Stimulated activated CD4-positive, alpha-beta T cell treated with anti-CD3 and anti-CD28 coated beads, TNF-alpha, amount 100 ng/mL, for 1 hour (primary cell): ENCODE measurements around the gene CBLB.
"Not testable (repeated sequence)": the region's sequence is repeated elsewhere in the genome, so short reads cannot be mapped to it uniquely, and the experiment has no call there.

Experiments used
- DNase-seq, 3 donors: peaks; one replicate each; pipeline ENCODE4 v3.0.0-alpha.2; 2020; ENCODE audit warnings: low read depth in 3 of 3, low spot score in 1 of 3

Gene CBLB

DNA sequence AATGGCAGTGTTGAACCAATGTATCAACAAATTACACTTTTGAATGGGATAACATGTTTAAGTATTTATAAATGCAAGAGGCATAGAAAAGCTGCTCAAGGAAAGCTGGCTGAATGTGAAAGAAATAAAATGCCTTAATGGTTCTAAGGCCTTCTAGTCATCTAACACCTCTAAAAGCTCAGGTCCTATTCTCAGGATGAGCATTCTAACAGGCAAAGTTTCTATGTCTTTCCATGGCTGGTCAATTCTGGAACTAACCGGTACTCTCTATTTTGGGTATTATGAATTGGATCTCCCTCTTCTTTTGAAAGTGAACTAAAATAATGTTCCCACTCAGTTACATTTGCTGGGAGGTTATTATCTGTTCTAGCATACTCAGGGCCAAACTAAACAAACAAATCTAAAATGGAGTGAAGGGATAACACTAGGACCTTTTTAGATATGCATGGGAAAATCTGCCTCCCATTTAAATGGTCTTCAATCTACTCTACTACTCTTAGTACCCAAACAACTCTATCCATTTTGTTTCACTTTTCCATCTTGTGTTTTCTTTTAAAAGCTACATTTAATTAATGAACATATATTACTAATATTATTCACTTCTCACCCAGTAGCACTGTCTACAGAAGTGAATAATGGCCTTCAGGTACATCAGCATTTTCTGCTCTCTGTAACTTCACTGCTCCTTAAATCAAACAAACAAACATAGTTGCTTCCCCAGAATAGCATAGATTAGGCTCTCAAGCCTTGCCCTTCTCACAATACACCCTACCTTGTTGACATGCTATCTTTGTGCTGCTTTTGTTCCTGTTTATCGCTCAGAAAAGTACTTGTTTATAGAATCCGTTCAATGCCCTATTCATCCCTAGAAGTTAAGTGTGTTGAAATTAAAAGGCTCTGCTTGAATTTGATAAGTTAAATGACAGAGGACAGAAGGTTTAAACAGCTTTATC lies 46.4 kb downstream of the CBLB start:
- DNase-seq = no peak

DNA sequence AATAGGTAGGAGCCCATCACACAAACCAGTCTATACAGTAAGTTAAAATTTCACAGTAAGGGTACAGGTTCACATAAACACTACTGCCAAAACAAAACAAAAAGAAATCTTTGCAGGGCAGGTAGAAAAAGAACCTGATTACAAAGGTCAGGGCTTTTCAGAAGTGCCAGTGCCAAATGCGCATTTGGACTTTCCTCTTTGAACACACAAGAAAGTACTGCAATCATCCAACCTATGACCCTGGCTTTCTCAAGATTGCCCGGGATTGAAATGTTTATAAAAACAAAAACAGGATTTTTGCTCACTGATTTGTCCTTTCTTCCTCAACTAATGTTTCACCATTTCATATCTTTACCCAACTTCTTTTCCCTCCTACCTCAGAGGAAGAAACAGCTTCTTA lies 47.4 kb downstream of the CBLB start:
- DNase-seq = no peak

DNA sequence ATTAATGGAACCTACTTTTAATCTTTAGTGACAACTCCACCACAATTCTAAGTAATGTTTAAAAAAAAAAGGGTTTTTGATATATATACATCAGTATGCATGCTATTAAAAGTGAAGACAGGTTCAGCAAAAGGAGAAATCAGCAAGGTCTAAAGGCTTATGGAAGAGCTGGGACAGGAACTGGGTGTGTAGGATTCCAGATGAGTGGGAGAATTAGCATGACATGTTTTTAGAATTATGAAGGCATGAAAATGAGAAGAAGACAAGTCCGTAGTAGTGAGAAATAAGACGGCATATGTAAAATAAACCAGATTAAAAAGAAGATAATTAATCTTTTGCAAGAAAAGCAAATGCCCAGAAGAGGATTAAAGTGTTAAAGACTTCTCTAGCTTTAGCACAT lies 52.0 kb downstream of the CBLB start:
- no peak for DNase-seq

DNA sequence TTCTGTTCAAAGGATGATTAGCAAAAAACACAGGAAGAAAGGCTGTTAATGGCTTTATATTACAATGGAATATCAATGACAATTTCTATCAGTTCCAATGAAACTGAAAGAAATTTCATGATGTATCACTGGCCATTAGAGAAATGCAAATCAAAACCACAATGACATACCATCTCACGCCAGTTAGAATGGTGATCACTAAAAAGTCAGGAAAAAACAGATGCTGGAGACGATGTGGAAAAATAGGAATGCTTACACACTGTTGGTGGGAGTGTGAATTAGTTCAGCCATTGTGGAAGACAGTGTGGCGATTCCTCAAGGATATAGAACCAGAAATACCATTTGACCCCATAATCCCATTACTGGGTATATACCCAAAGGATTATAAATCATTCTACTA lies 53.5 kb downstream of the CBLB start:
- DNase-seq = not testable (repeated sequence)

DNA sequence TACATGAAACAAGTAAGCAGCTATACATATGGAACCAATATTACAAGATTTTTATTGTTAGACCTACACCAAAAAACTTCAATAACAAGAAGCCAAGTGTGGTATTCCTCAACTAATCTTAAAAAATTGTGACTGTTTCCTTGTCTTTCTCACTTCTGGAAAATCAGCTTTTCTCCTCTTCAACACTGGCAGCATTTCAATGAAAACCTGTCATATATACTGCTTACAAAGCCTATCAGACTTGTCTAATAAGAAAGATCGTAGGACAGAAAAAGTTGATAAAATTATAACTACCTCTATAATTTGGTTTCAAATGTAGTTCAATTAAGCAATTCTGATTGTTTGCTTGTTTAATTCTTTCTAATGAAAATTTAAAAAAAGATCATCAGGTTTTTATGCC lies 55.1 kb downstream of the CBLB start:
- DNase-seq = no peak

DNA sequence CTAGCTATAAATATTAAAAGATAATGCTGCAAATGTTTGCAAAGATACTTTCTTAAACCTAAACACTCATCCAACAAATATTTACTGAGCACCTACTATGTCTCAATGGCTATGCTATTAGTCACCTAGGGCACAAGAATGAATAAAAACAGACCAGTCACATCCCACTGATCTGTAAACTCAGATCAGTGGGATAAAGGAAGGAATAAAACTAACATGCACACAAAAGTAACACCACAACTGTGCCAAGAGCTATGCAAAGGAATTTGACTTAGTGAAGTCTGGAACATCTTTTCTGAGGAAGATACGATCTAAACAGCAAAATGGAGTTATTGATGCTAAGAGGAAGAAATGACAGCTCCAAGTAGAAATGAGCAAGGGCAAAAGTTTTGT lies 56.6 kb downstream of the CBLB start:
- DNase-seq = no peak

DNA sequence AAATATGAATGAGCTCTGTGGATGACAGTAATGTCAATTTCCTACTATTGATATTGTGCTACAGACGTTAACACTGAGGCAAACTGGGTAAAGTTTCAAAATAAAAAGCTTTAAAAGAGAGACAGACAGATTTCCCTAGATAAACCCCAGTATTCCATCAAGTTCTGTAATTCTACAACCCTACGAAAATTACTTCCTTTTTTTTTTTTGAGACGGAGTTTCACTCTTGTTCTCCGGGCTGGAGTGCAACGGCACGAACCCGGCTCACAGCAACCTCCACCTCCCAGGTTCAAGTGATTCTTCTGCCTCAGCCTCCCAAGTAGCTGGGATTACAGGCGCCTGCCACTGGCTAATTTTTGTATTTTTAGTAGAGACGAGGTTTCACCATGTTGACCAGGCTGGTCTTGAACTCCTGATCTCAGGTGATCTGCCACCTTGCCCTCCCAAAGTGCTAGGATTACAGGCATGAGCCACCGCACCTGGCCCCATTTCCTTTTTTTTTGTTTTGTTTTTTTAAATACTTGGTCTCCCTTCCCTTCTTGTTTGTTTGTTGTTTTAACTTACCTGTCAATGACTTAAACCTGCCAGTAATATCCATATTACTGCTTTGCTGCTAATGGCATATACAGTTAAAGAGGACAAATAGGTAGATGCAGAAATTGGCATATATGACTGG lies 57.2 kb downstream of the CBLB start:
- no peak for DNase-seq

DNA sequence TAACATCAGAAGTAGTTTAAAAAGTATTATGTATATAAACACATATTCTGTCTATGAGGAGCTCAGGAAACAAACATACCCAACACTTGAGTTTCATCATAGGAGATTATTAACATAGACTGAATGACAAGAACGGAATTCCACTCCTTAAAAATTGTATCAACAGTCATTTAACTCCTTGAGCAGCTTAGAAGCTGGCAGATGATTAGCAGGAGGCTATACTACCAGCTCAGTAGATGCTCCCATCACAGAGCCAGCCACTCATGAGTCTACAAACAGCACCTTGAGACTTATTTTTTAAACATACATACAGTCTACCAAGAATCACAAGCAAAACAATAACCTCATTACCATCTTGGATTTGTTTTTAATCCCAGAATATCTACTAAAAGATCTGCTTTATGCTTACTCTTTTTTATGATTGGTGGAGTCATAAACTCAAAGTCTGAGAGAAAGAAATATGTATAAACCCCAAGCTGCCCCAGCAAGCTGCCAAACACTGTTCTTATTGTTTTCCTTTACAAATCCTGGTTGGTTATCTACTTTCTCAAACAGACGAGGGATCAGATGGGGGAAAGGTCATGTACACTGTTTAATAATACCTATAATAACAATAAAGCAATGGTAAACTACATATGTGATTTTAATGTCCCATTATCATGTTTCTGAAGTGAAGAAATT lies 59.5 kb downstream of the CBLB start:
- DNase-seq = no peak

DNA sequence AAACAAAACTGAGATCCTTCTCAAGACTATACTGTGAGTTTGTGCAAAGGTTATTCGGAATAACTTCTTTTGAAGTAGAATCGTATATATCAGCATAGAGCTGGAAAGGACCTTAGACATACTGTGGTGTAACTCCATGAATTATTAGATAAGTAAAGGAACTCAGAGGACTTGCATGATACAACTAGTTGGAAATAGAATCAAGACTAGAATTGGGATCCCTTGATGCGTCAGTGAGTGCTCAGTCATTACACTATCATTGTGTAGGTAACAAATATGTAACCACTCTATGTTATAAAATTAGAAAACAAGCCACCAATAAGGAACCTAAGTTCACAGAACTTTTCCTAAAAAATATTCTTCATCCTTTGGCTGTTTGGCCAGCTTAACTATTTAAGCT lies 61.1 kb downstream of the CBLB start:
- DNase-seq = no peak

DNA sequence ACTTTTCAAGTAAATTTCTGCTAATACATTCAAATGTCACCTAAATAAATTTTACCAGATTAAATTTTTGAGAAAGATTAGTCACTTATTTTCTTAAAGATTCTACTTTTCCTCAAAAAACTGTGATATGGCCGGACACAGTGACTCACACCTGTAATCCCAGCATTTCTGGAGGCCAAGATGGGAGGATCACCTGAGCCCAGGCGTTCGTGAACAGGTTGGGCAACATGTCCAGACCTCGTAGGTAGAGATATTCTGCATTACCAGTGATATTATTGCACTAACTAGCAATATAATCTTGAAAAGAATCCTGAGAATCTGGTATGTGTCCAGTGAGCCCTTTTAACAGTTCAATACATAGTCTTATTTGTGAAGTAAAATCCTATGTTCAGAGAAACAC lies 61.7 kb downstream of the CBLB start:
- DNase-seq = no peak

DNA sequence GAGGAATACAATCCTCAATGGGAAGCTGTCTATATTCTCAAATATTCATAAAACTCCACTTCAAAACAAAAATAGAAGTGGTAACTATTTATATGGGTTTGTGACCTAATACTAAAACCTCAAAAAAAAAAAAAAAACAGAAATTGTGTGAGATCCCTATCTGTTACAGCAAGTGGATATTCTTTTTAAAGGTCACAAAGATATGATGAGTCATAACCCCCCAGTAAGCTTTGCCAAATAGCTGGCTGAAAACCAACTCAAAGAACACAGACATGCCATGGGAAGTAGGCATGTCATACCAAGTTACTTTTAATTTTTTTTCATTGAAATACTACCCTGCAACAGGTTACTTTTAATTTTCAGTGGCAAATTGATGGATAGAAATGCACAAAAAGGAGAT lies 62.5 kb downstream of the CBLB start:
- peak in 1 of 3 donors; percentile 4 for DNase-seq

DNA sequence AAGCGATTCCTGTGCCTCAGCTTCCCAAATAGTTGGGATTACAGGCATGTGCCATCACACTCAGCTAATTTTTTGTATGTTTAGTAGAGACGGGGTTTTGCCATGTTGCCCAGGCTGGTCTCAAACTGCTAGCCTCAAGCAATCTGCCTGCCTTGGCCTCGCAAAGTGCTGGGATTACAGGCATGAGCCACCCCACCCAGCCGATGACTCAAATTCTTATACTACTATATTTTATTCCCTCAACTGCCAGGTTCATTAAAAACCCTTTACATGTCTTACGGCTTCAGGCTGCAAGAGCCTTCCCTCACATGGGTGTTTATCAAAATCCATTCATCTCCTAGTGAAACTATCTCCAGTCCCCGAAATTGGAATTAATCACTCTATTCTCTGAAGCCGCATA lies 63.4 kb downstream of the CBLB start:
- DNase-seq = no peak

DNA sequence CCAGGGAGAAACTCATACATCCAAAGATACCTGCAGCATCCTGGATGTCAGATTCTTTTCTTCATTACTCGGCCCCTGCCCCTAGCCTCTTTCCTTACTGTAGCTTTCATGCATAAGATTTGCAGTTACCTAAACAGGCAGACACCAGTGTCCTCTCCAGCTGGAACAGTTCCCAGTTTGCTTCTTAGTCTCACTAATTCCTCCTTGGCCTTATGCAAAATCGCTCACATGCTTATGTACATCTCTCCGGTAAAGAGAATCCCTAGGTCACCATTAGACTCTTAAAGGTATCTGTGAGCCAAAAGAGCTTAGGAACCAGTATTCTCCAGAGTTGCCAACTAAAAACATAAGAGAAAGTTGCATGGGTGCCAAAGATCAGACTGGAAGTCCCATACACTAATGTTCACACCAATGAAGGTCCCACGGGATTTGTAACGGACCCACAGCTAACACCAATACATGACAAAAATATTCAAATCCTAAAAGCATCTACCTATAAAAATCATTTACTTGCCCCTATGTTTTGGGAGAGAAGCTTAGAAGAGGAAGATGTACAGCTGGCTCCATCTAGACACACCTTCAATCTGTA lies 66.6 kb downstream of the CBLB start:
- DNase-seq = no peak

DNA sequence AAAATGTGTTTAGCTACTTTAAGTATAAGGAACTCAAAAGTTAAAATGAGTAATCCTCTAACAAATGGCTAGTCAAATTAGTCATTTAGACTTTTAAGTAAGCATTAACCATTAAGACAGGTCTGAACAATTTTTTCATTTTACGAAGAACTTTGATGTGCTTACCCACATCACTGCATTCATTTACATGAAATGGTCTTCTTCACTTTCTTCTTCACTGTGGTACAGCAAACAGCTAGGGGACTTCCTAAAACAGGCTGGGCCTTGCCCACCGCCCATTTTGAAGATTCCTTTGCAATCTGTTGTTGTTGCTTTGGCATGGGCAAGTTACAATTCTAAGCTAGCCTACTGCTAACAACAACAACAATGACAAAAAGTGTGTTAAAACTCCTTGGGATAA lies 67.4 kb downstream of the CBLB start:
- no peak for DNase-seq

DNA sequence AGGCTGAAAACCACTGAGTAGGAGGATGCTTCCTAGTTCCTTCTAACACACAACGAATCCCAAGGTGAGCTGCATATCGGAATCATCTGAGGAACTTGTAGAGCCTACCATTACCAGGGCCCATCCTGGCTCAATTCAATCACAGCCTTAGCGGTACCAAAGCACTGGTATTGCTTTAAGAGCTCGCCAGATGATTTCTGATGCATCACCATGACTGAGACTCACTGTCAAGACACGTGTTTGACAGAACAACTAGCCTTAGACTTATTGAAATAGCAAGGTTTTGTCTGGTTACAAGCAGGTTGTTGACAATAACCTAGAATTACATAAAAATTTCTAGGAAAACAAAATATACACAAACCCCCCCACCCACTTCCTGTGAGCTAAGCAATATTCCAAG lies 68.5 kb downstream of the CBLB start:
- DNase-seq = no peak

DNA sequence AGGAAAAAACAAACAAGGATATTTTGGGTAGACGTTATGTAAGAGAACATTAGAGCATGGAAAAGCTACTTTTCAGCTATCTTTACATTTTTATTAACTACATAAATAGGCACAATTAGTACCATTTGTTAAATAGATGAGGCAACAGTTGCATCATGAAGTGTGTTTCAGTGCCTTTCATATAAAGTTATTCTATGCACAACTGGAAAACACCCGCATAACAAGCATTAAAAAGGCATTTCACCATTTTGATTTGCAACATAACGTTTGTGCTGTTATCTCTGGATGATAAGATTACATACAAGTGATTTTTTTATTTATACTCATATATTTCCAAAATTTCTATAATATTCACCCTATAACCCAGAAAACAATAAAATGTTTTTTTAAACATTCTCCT lies 69.5 kb downstream of the CBLB start:
- DNase-seq = no peak

DNA sequence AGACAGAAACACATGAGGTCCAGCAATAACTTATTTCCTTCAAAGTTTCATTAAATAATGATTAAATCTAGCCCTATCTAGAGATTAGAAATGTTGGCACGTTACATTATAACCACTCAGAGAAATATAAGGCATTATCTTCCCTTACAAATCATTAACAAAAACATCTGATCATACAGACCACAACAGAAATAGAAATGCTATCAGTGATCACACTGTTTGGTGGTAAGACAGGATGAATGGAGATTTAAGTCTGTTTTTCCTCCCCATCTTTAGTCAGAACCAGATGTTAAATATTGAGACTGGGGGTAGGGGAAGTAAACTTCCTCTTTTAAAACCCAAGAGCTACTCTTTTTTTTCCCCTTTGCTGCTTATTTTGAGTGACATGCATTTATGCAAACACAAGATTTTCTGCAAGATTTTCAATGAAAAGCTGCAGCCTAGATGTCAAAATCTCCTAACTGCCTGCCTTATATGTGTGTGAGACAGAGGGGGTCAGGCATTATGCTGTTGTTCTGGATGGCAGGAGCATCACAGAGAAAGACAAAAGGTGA lies 70.4 kb downstream of the CBLB start:
- no peak for DNase-seq

DNA sequence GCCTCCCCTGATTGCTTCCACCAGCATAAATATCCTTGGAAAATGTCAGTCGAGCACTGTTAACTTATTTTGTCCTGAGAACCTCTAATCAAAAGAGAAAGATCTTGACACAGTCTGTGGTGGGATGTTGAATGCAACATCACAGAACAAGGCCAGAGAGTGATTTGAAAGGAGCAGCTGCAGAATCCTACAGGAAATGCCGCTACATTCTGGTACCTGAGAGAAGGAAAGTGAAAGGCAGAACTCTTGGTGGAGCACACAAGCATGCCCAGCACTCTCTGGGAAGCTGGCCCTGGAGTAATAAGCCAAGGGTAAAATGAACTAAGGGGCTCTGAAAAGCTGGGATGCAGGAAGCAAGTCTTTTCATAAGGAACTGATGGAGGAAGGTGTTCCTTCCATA lies 75.8 kb downstream of the CBLB start:
- no peak for DNase-seq

DNA sequence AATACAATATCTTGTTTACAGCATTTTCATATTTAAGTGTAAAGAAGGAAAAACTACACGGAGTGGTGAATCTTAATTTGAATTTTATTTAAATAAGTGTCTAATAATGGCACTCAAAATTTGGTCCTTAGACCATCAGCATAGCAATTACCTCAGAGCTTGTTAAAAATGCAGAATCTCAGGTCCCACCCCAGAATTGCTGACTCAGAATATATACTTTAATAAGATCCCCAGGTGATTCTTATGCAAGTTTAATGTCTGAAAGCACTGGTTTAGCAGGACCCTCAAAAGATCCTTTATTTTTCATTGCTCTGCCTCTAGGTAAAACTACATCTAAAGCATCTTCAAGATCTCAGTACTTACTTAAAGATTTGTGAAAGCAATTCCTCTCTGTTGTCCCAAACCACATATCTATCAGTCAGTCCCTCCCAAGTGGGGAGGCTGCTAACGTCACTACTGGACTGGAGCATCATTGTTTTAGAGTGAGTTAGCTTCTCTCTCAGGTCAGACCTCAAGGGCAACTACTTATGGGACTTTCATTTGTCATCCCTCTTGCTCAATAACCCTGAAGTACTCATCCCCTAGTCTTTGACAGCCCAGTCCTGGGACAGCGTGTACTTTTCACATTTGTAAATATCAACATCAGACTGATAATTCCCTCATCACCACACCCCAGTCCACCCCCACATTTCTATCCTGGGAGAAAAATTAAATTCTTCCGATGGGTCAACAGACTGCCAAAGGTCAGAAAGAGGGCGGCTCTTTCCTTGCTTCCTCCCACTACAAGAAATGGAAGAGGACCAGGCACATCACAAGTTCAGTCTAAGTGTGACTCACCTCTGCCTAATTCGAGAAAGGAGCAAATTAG lies 76.7 kb downstream of the CBLB start:
- no peak for DNase-seq

DNA sequence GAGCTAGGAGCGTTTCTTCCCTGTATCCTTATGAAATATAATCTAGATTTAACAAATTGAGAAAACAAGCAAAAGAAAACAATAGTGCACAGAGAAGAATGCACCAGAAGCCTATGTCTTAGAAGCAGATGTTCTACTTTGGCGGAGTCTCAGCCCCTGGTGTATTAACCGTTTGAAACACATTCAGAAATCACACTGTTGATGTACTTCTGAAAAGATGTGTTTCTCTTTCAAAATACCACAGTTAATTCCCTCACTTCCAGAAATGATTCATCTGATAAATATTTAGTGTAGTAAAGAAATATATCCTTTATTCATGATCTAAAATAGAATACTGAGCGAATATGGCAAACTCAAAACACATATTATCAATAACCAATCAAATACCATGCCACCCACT lies 77.7 kb downstream of the CBLB start:
- no peak for DNase-seq
